ENCODE measurements around the gene ZNF215. TPM values are rescaled to one million over a fixed set of nuclear protein-coding genes. Genes with fewer than 3 reads are reported as not detected.
"Not testable (repeated sequence)": the region's sequence is repeated elsewhere in the genome, so short reads cannot be mapped to it uniquely, and the experiment has no call there.

ZNF215 gene
- total RNA-seq, 1 donor from 2014 or later = 7.0 TPM

DNA sequence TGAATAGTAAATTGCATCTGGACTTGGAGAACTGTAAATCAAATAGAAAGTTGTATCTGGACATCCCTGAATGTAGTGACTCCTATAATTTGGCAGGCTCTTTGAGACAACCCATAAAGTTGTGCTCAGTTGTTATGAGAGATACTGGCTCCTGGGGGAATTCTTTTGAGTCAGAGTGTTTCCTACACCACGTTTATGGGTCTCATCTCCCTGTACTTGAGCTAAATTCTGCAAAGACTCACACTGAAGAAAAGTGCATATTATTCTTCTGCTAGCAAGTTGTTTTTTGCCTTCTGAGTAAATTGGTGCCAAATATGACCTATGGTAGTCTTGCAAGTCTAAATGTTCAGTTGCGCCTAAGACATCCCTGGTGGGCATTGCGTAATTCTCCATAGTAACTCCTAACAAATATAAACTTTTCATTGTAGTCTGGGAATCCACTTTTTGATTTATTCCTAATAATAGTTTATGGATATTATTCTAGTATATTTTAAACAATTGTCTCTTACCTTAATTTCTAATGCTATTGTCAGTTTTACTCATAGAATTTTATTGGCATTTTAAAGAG is 5.0 kb downstream of the ZNF215 start:
- peaks cover 2% of the 10 kb centered on the region for H3K27me3 Mint-ChIP-seq (ENCODE audit: unreplicated experiment)
- H3K27ac Mint-ChIP-seq (ENCODE audit: unreplicated experiment) = no peak overlapping the region
- H3K4me3 Mint-ChIP-seq (ENCODE audit: unreplicated experiment) = no peak overlapping the region
- no peaks in the 10 kb centered on the region for H3K36me3 Mint-ChIP-seq (ENCODE audit: low read depth, unreplicated experiment)
- peaks cover 20% of the 10 kb centered on the region for H3K4me1 Mint-ChIP-seq (ENCODE audit: unreplicated experiment)
- no peak for DNase-seq (ENCODE audit: low spot score)
- H3K9me3 Mint-ChIP-seq (ENCODE audit: unreplicated experiment) = no peaks in the 10 kb centered on the region
- TF ChIP-seq, protein P1, sequence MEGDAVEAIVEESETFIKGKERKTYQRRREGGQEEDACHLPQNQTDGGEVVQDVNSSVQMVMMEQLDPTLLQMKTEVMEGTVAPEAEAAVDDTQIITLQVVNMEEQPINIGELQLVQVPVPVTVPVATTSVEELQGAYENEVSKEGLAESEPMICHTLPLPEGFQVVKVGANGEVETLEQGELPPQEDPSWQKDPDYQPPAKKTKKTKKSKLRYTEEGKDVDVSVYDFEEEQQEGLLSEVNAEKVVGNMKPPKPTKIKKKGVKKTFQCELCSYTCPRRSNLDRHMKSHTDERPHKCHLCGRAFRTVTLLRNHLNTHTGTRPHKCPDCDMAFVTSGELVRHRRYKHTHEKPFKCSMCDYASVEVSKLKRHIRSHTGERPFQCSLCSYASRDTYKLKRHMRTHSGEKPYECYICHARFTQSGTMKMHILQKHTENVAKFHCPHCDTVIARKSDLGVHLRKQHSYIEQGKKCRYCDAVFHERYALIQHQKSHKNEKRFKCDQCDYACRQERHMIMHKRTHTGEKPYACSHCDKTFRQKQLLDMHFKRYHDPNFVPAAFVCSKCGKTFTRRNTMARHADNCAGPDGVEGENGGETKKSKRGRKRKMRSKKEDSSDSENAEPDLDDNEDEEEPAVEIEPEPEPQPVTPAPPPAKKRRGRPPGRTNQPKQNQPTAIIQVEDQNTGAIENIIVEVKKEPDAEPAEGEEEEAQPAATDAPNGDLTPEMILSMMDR (IDR thresholded peaks at IDR 0.05; ENCODE audit: unreplicated experiment) = no peak

DNA sequence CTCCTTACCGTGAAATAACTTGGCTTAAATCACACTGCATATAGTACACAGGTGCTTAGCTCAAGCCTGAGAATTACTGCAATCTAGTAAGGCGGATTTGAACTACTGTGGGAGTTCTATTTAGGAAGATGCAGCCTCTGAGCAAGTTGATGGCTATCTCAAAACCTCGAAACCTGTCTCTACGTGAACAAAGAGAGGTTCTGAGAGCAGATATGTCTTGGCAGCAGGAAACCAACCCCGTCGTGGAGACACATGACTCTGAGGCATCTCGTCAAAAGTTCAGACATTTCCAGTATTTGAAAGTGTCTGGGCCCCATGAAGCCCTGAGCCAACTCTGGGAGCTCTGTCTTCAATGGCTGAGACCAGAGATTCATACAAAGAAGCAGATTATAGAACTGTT is 5.9 kb downstream of the ZNF215 start:
- TF ChIP-seq, protein P1 (IDR thresholded peaks at IDR 0.05; ENCODE audit: unreplicated experiment) = no peak
- Mint-ChIP-seq H3K9me3 (ENCODE audit: unreplicated experiment) (no peaks in the 10 kb centered on the region), H3K4me1 (ENCODE audit: unreplicated experiment) (peaks cover 20% of the 10 kb centered on the region), H3K4me3 (ENCODE audit: unreplicated experiment) (no peak overlapping the region), H3K27ac (ENCODE audit: unreplicated experiment) (no peak overlapping the region), H3K36me3 (ENCODE audit: low read depth, unreplicated experiment) (no peaks in the 10 kb centered on the region), H3K27me3 (ENCODE audit: unreplicated experiment) (no peaks in the 10 kb centered on the region)
- DNase-seq (ENCODE audit: low spot score) = no peak

DNA sequence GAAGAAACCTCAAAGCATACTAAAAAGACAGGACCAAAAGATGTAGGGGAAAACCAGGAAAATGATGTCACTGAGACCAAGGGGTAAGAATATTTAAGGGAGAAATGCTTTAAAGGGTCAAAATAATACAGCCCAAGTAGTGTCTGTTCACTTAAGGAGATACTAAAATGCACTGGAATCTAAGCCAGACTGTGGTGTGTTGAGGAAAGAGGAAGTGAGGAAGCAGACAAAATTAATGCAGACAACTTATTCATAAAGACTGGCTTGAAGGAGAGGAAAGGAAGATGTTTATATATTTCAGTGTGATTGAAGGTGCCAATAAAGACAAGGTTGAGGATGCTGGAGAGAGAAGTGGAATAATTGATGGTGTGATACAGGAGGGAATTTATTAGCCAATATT is 15.7 kb downstream of the ZNF215 start:
- TF ChIP-seq, protein P1 (IDR thresholded peaks at IDR 0.05; ENCODE audit: unreplicated experiment) = no peak
- H3K36me3 Mint-ChIP-seq (ENCODE audit: low read depth, unreplicated experiment) = no peaks in the 10 kb centered on the region
- no peaks in the 10 kb centered on the region for H3K4me1 Mint-ChIP-seq (ENCODE audit: unreplicated experiment)
- DNase-seq (ENCODE audit: low spot score) = no peak
- H3K27me3 Mint-ChIP-seq (ENCODE audit: unreplicated experiment) = no peaks in the 10 kb centered on the region
- no peaks in the 10 kb centered on the region for H3K9me3 Mint-ChIP-seq (ENCODE audit: unreplicated experiment)
- H3K4me3 Mint-ChIP-seq (ENCODE audit: unreplicated experiment) = no peak overlapping the region
- H3K27ac Mint-ChIP-seq (ENCODE audit: unreplicated experiment) = no peak overlapping the region

DNA sequence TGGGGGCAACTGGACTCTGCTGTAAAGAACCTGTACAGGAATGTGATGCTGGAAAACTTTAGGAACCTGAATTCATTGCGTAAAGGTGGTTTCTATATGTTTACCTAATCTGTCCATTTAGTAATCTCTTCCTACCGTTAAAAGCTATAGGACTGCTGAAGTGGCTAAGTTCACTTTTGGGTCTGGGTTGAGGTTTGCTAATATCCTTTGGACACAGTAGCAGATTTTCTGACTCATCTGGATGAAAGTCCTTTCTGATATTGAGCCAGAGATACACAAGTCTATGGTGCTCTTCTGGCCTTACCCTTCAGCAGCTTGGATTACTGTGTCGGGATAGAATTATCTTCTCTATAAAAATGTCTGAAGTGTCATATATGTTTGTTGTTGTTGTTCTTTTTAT is 16.9 kb downstream of the ZNF215 start:
- H3K4me3 Mint-ChIP-seq (ENCODE audit: unreplicated experiment) = no peak overlapping the region
- no peaks in the 10 kb centered on the region for H3K36me3 Mint-ChIP-seq (ENCODE audit: low read depth, unreplicated experiment)
- TF ChIP-seq, protein P1 (IDR thresholded peaks at IDR 0.05; ENCODE audit: unreplicated experiment) = no peak
- H3K27ac Mint-ChIP-seq (ENCODE audit: unreplicated experiment) = no peak overlapping the region
- no peaks in the 10 kb centered on the region for H3K4me1 Mint-ChIP-seq (ENCODE audit: unreplicated experiment)
- DNase-seq (ENCODE audit: low spot score) = no peak
- no peaks in the 10 kb centered on the region for H3K9me3 Mint-ChIP-seq (ENCODE audit: unreplicated experiment)
- no peaks in the 10 kb centered on the region for H3K27me3 Mint-ChIP-seq (ENCODE audit: unreplicated experiment)

DNA sequence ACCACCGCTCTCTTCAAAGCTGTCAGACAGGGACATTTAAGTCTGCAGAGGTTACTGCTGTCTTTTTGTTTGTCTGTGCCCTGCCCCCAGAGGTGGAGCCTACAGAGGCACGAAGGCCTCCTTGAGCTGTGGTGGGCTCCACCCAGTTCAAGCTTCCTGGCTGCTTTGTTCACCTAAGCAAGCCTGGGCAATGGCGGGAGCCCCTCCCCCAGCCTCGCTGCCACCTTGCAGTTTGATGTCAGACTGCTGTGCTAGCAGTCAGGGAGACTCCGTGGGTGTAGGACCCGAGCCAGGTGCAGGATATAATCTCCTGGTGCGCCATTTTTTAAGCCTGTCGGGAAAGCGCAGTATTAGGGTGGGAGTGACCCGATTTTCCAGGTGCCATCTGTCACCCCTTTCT is 28.0 kb downstream of the ZNF215 start:
- H3K4me3 Mint-ChIP-seq (ENCODE audit: unreplicated experiment); DNase-seq (ENCODE audit: low spot score); H3K27me3 Mint-ChIP-seq (ENCODE audit: unreplicated experiment); H3K4me1 Mint-ChIP-seq (ENCODE audit: unreplicated experiment); H3K27ac Mint-ChIP-seq (ENCODE audit: unreplicated experiment); H3K9me3 Mint-ChIP-seq (ENCODE audit: unreplicated experiment): not testable (repeated sequence)
- H3K36me3 Mint-ChIP-seq (ENCODE audit: low read depth, unreplicated experiment) = peaks cover 13% of the 10 kb centered on the region
